Measurements from ENCODE around the gene VANGL1. TPM values are rescaled to one million over a fixed set of nuclear protein-coding genes. Genes with fewer than 3 reads are reported as not detected.

Gene VANGL1
- total and polyA plus RNA-seq, 2 of the 8 experiments (the other 6 are each of a cell fraction or from before 2014, with no cell fraction given): 9.4 to 13.4 TPM

DNA sequence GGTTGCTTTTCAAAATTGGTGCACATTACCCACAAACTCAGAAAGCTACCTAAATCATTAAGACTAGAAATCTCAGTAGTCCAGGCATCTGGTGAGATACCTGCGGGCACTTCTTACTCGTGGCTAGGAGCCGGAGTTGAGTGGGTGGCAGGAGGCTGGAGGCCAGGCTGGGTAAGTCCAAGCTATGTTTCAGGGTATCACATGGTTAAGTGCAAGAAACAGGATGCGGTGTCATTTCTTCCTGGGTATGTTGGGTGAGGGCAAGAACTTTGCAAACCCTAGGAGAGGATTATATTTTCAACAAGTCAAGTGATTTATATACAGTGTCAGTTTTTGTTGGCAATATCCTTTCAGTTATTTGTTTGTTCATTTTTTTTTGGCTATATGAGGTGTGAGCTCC is 41.0 kb downstream of the VANGL1 start:
- Histone ChIP-seq H3K23ac (ENCODE audit: insufficient read length) (no peak overlapping the region), H3K4me1 (replicated peaks in 1 of 4; ENCODE audit: control insufficient read depth in 3 of 4, insufficient read depth in 4 of 4, low read length in 3 of 4) (no peaks in the 10 kb centered on the region; a peak in 1 of 7 replicates), H2BK15ac (ENCODE audit: low read length) (no peak overlapping the region), H2AFZ (ENCODE audit: low read length) (no peak overlapping the region), H3K56ac (replicated peaks; ENCODE audit: insufficient read length, low read depth, low read length) (no peak overlapping the region), H3K27ac (ENCODE audit: low read depth, low read length) (no peak overlapping the region), H3K79me1 (ENCODE audit: low read depth, low read length) (no peaks in the 10 kb centered on the region), H4K8ac (ENCODE audit: extremely low read depth, insufficient read depth, low read length) (no peak overlapping the region), H3K9ac (replicated peaks in 1 of 4; ENCODE audit: extremely low read depth in 1 of 4, low read depth in 3 of 4, low read length in 3 of 4) (no peak overlapping the region), H3K23me2 (ENCODE audit: low read depth, low read length) (no peaks in the 10 kb centered on the region), H3K14ac (ENCODE audit: insufficient read length) (no peak overlapping the region), H4K91ac (replicated peaks; ENCODE audit: insufficient read length, low read length) (no peak overlapping the region), H3K4ac (replicated peaks; ENCODE audit: insufficient read length, low read depth, low read length) (no peak overlapping the region), H3K4me3 (ENCODE audit: extremely low read depth in 1 of 4, insufficient read depth in 2 of 4, low read depth in 3 of 4, low read length in 4 of 4) (no peak overlapping the region), H3K18ac (ENCODE audit: extremely low read depth, low read length) (no peak overlapping the region), H3K27me3 (replicated peaks in 1 of 4; ENCODE audit: control insufficient read depth in 3 of 4, extremely low read depth in 1 of 4, insufficient read depth in 3 of 4, low read length in 3 of 4) (no peaks in the 10 kb centered on the region), H4K5ac (ENCODE audit: insufficient read length, low read depth, low read length) (no peak overlapping the region), H3K36me3 (ENCODE audit: control insufficient read depth in 2 of 4, insufficient read depth in 4 of 4, low read length in 3 of 4) (peaks cover 2 to 10% (median 10%) of the 10 kb centered on the region in 4 experiments; a peak in 7 of 8 replicates), H2AK5ac (ENCODE audit: low read depth, low read length) (no peak overlapping the region), H3K4me2 (ENCODE audit: insufficient read depth in 1 of 2, low read depth in 2 of 2, low read length in 2 of 2) (no peak overlapping the region), H2BK12ac (ENCODE audit: low read depth, low read length) (no peak overlapping the region), H3K79me2 (ENCODE audit: control insufficient read depth in 1 of 2, insufficient read depth in 2 of 2, low read length in 2 of 2) (no peaks in the 10 kb centered on the region), H4K20me1 (replicated peaks in 1 of 2; ENCODE audit: control insufficient read depth in 1 of 2, insufficient read depth in 2 of 2, low read length in 2 of 2) (peaks cover 0 to 2% of the 10 kb centered on the region in 2 experiments), H3K9me3 (ENCODE audit: insufficient read depth in 2 of 2, low read depth in 1 of 2, low read length in 1 of 2) (no peaks in the 10 kb centered on the region), H2BK120ac (replicated peaks; ENCODE audit: low read depth, low read length) (no peak overlapping the region), H2BK5ac (ENCODE audit: low read depth, low read length) (no peak overlapping the region), H2BK20ac (ENCODE audit: low read length) (no peak overlapping the region)
- no peak for DNase-seq (ENCODE audit: low read depth in 1 of 2, low spot score in 2 of 2)
- FAIRE-seq: no peak
- CTCF ChIA-PET (ENCODE audit: partially characterized antibody): interaction anchor here (0.6 to 1.8 kb wide), 4 partner anchors 17 to 420 kb away, joined by 3 to 6 read pairs (median 4); no protein-coding TSS in a partner anchor
- TF ChIP-seq TAF7 (optimal IDR thresholded peaks at IDR 0.05; ENCODE audit: borderline replicate concordance, low read depth, low read length) (no peak), SAP30 (IDR thresholded peaks at IDR 0.05; ENCODE audit: insufficient read depth, insufficient replicate concordance, low read length) (no peak)
- TF ChIP-seq, protein P1, sequence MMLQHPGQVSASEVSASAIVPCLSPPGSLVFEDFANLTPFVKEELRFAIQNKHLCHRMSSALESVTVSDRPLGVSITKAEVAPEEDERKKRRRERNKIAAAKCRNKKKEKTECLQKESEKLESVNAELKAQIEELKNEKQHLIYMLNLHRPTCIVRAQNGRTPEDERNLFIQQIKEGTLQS (IDR thresholded peaks at IDR 0.05; ENCODE audit: insufficient read depth, low read depth, low read length): no peak
- 98% methylated on average over 4 of the region's 4 CpGs; no CpG with 5 or more reads in 1 of the 2 experiments for WGBS, 2 experiments (ENCODE audit: extremely low coverage in 1 of 2, insufficient coverage in 1 of 2, insufficient read length in 1 of 2, insufficient replicate concordance in 2 of 2, low coverage in 1 of 2, low lambda C conversion rate in 2 of 2, missing lambda C conversion rate in 1 of 2)
- POLR2A ChIA-PET (ENCODE audit: partially characterized antibody): interaction anchor here (0.6 kb wide), 1 partner anchor 336 kb away, joined by 3 read pairs; no protein-coding TSS in a partner anchor

Data from H1 (cell line).